GM23248 (cell line): Measurements from ENCODE around the gene LARP4B. TPM values are rescaled to one million over a fixed set of nuclear protein-coding genes. Genes with fewer than 3 reads are reported as not detected.

ENCODE experiments used
- DNase-seq: peaks from one replicate; pipeline ENCODE4 v3.0.0-alpha.2; 2015
- H2AFZ ChIP-seq: fragments of 200-600 bp; sonication (generic); 2 replicates; pipeline ENCODE4 v1.6.1; 2016; ENCODE audit warnings: antibody characterized with exemption
- H3F3A ChIP-seq: fragments of 200-600 bp; sonication (generic); 2 replicates; pipeline ENCODE4 v1.6.1; 2016; ENCODE audit warnings: mild to moderate bottlenecking, antibody characterized with exemption, mixed run types; ENCODE audit not compliant: insufficient read depth
- H3K27ac ChIP-seq: fragments of 200-600 bp; sonication (generic); 2 replicates; pipeline ENCODE4 v1.5.1; 2016; ENCODE audit warnings: mild to moderate bottlenecking
- H3K27me3 ChIP-seq: fragments of 200-600 bp; sonication (generic); replicated peaks from 2 replicates; pipeline ENCODE4 v1.6.1; 2016; ENCODE audit warnings: mild to moderate bottlenecking; ENCODE audit not compliant: insufficient read depth
- H3K36me3 ChIP-seq: fragments of 200-600 bp; sonication (generic); 2 replicates; pipeline ENCODE4 v1.6.1; 2016; ENCODE audit warnings: low read depth, mild to moderate bottlenecking
- H3K4me1 ChIP-seq: fragments of 200-600 bp; sonication (generic); 2 replicates; pipeline ENCODE4 v1.6.1; 2016; ENCODE audit warnings: mild to moderate bottlenecking; ENCODE audit not compliant: insufficient read depth
- H3K4me2 ChIP-seq: fragments of 200-600 bp; sonication (generic); one replicate; pipeline ENCODE4 v1.6.1; 2016; ENCODE audit warnings: mild to moderate bottlenecking; ENCODE audit not compliant: unreplicated experiment
- H3K4me3 ChIP-seq: fragments of 200-600 bp; sonication (generic); 2 replicates; pipeline ENCODE4 v1.5.1; 2016; ENCODE audit warnings: mild to moderate bottlenecking
- H3K79me2 ChIP-seq: fragments of 200-600 bp; sonication (generic); 2 replicates; pipeline ENCODE4 v1.6.1; 2016; ENCODE audit warnings: mild to moderate bottlenecking; ENCODE audit not compliant: insufficient read depth
- H3K9ac ChIP-seq: fragments of 200-600 bp; sonication (generic); 2 replicates; pipeline ENCODE4 v1.6.1; 2016; ENCODE audit warnings: mild to moderate bottlenecking
- H3K9me2 ChIP-seq: fragments of 200-600 bp; sonication (generic); 2 replicates; pipeline ENCODE4 v1.6.1; 2016; ENCODE audit warnings: mixed run types, mild to moderate bottlenecking, moderate library complexity; ENCODE audit not compliant: insufficient read depth
- H3K9me3 ChIP-seq: fragments of 200-600 bp; sonication (generic); one replicate; pipeline ENCODE4 v1.6.1; 2017; ENCODE audit warnings: low read depth
- H4K20me1 ChIP-seq: fragments of 200-600 bp; sonication (generic); 2 replicates; pipeline ENCODE4 v1.6.0; 2016; ENCODE audit not compliant: insufficient read depth
- EZH2 ChIP-seq: fragments of 200-600 bp; sonication (generic); IDR thresholded peaks from 2 replicates; pipeline ENCODE4 v1.6.1; 2018; ENCODE audit warnings: antibody characterized with exemption, mild to moderate bottlenecking; ENCODE audit not compliant: insufficient read depth, poor library complexity, severe bottlenecking
- EZH2phosphoT487 ChIP-seq: fragments of 200-600 bp; sonication (generic); IDR thresholded peaks from 2 replicates; pipeline ENCODE4 v1.6.1; 2018; ENCODE audit warnings: antibody characterized with exemption, moderate library complexity, mild to moderate bottlenecking, low read depth; ENCODE audit not compliant: insufficient read depth
- WGBS, 2 experiments: methylation state at CpG; one replicate each; pipeline ENCODE4 v1.1.6; 2015 to 2017; ENCODE audit warnings: low lambda C conversion rate in 2 of 2, low coverage in 1 of 2; ENCODE audit errors: missing lambda C conversion rate in 2 of 2; 5-methylcytosine and 5-hydroxymethylcytosine counted together
- in situ Hi-C: fragments of 300-500 bp; cut with MboI; formaldehyde crosslinking; loops from 2 replicates; pipeline ENCODE4 v1.15.0; 2020
- polyA plus RNA-seq: library from polyadenylated mRNA; unstranded; fragments of >200 nt; fragmentation: Nextera tagmentation; extraction: Ambion mirVana; gene quantifications from 2 replicates; pipeline ENCODE4 v1.2.1, GENCODE V29; 2016
- total RNA-seq: library from RNA; depleted of rRNA; stranded (reverse); fragments of >200 nt; shearing (Covaris generic); gene quantifications from 2 replicates; pipeline ENCODE4 v1.2.3, GENCODE V29; 2014

Gene LARP4B
- total and polyA plus RNA-seq, 2 experiments from 2014 or later, result 20.7 to 30.8 TPM

- 60 to 65% methylated on average over 16 of the region's 16 CpGs for WGBS, 2 experiments
- Histone ChIP-seq H3K4me1 (no peaks in the 10 kb centered on the region), H3K4me2 (no peak overlapping the region), H2AFZ (no peak overlapping the region), H3K79me2 (no peaks in the 10 kb centered on the region), H3K36me3 (no peaks in the 10 kb centered on the region), H3K9me3 (no peaks in the 10 kb centered on the region), H3K9me2 (no peaks in the 10 kb centered on the region), H3K27ac (no peak overlapping the region), H3K27me3 (no peaks in the 10 kb centered on the region), H3F3A (peaks cover 8% of the 10 kb centered on the region), H3K9ac (no peak overlapping the region), H3K4me3 (no peak overlapping the region), H4K20me1 (no peaks in the 10 kb centered on the region)
- in situ Hi-C loops, result loop anchor here (5.0 kb wide), 1 partner anchor 285 kb away; no protein-coding TSS in a partner anchor
- no peak for TF ChIP-seq EZH2phosphoT487
- no peak for TF ChIP-seq EZH2
- DNase-seq, result no peak
Observed at GRCh38 chr10:792083-792791, 139.3 kb downstream of the LARP4B start.

DNA sequence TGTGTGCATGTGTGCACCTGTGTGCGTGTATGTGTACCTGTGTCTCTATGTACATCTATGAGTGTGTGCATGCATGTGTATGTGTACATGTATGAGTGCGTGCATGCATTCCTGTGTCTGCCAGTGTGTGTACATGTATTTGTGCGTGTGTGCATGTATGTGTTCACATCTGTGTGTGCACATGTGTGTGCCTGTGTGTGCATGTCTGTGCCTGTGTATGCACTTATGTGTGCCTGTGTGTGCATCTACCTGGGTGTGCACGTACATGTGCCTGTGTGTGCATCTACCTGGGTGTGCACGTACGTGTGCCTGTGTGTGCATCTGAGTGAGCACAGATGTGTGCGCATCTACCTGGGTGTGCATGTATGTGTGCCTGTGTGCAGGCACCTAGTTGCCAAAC is 139.9 kb downstream of the LARP4B start:
- no peak overlapping the region for H2AFZ ChIP-seq
- 97% methylated on average over 7 of the region's 7 CpGs for WGBS, 2 experiments
- no peak for DNase-seq
- H3K9me3 ChIP-seq, result no peaks in the 10 kb centered on the region
- no peaks in the 10 kb centered on the region for H3K79me2 ChIP-seq
- no peak overlapping the region for H3K4me3 ChIP-seq
- in situ Hi-C loops, result loop anchor here (5.0 kb wide), 1 partner anchor 284 kb away; no protein-coding TSS in a partner anchor
- TF ChIP-seq EZH2, result no peak
- TF ChIP-seq EZH2phosphoT487, result no peak
- H3K36me3 ChIP-seq, result no peaks in the 10 kb centered on the region
- no peaks in the 10 kb centered on the region for H3K4me1 ChIP-seq
- no peak overlapping the region for H3K9ac ChIP-seq
- H3F3A ChIP-seq, result peaks cover 8% of the 10 kb centered on the region
- no peaks in the 10 kb centered on the region for H3K27me3 ChIP-seq
- H3K9me2 ChIP-seq, result no peaks in the 10 kb centered on the region
- H3K4me2 ChIP-seq, result no peak overlapping the region
- no peaks in the 10 kb centered on the region for H4K20me1 ChIP-seq
- H3K27ac ChIP-seq, result no peak overlapping the region

DNA sequence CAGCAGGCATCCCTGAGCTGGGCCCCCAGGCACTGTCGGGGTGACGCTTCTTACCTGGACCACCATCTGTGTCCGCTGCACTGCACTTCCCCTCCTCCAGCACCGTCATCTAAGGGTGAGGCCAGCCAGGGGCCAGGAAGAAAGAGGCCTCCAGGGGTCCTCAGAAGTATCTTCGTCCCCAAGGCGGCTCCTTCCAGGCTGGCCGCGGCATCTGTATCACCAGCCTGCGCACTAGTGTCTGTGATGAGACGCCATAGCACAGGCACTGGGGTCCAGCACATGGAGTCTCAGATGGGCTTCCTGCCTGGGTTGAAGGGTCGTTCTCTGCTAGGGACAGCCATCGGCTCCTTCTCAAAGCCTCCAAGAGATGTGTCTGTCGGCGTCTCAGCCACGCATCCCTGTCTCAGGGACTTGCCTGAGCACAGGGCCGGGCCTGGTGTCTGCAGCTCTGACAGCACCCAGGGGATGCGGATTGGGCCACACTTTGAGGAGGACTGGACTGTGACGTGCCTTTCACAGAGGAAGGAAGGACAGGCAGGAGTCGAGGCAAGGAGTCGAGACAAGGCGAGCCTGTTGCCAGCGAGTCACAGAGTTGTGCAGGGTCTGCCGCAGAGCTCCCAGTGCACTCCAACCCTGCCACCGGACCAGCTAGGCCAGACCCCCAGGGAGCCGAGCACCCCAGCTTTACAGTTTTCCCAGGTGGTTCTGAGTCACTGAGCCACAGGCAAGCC is 140.5 kb downstream of the LARP4B start:
- no peak for DNase-seq
- Histone ChIP-seq H3K4me2 (no peak overlapping the region), H3K4me1 (no peaks in the 10 kb centered on the region), H3K36me3 (no peaks in the 10 kb centered on the region), H3K9me2 (no peaks in the 10 kb centered on the region), H3K79me2 (no peaks in the 10 kb centered on the region), H4K20me1 (no peaks in the 10 kb centered on the region), H3K27ac (no peak overlapping the region), H2AFZ (no peak overlapping the region), H3F3A (peaks cover 8% of the 10 kb centered on the region), H3K9ac (no peak overlapping the region), H3K27me3 (no peaks in the 10 kb centered on the region), H3K9me3 (no peaks in the 10 kb centered on the region), H3K4me3 (no peak overlapping the region)
- WGBS, 2 experiments, result 92 to 94% methylated on average over 24 to 25 of the region's 25 CpGs
- TF ChIP-seq EZH2phosphoT487 (no peak), EZH2 (no peak)
- in situ Hi-C loops, result loop anchor here (5.0 kb wide), 1 partner anchor 284 kb away; no protein-coding TSS in a partner anchor

DNA sequence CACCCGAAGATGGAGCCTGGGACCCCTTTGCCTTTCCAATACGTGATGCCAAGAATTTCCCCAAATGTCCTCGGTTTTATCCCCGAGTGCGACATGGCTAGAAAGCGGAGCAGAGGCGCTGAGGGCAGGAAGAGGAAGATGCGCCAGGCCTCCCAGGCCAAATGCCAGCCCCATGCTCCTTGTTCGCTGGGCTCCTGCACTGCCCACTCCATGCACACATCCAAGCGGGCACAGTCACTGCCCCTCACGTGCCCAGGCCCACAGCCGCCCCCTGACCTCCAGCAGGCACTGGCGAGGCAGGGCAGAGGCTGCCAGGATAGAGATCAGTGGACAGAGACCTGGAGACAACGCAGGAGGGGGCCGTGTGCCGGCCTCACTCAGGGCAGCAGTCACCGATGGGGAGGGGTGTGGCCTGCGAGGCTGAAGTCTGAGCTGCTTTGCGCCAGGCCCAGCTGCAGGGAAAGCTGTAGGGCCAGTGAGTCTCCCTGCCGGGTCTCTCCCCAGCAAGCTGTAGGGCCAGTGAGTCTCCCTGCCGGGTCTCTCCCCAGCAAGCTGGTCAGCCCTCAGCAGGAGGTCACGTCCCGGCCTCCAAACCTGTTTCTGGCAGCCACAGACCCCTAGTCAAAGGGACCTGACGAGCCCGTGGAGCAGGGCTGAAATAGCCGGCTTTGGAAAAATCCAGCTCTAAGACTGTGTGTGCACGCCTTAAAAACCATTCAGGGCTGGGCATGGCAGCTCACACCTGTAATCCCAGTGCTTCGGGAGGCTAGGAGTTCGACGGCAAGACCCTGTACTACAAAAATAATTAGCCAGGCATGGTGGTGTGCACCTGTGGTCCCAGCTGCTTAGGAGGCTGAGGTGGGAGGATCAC is 141.4 kb downstream of the LARP4B start:
- no peaks in the 10 kb centered on the region for H3K9me3 ChIP-seq
- 0 out of 2 replicates have a peak overlapping the region, but pooled peaks have one; percentile 70 for H3K9ac ChIP-seq
- 82 to 83% methylated on average over 30 of the region's 30 CpGs for WGBS, 2 experiments
- no peaks in the 10 kb centered on the region for H3K4me1 ChIP-seq
- 0 out of 2 replicates have a peak overlapping the region, but pooled peaks have one; percentile 83 for H2AFZ ChIP-seq
- H4K20me1 ChIP-seq, result no peaks in the 10 kb centered on the region
- no peaks in the 10 kb centered on the region for H3K27me3 ChIP-seq
- no peak overlapping the region for H3K4me2 ChIP-seq
- TF ChIP-seq EZH2phosphoT487, result no peak
- H3K9me2 ChIP-seq, result no peaks in the 10 kb centered on the region
- no peak overlapping the region for H3K27ac ChIP-seq
- no peak for DNase-seq
- in situ Hi-C loops, result loop anchor here (5.0 kb wide), 1 partner anchor 283 kb away; no protein-coding TSS in a partner anchor
- no peak overlapping the region for H3K4me3 ChIP-seq
- no peaks in the 10 kb centered on the region for H3K79me2 ChIP-seq
- peaks cover 8% of the 10 kb centered on the region for H3F3A ChIP-seq
- no peaks in the 10 kb centered on the region for H3K36me3 ChIP-seq
